Activated naive CD8-positive, alpha-beta T cell treated with anti-CD3 and anti-CD28 coated beads for 36 hours (primary cell): ENCODE measurements around the gene CRMP1. TPM values are rescaled to one million over a fixed set of nuclear protein-coding genes. Genes with fewer than 3 reads are reported as not detected.

Source experiments
- DNase-seq: peaks from one replicate; pipeline ENCODE4 v3.0.0; 2021
- H3K27ac Mint-ChIP-seq: one replicate; pipeline ENCODE4 v1.8.0; 2022; ENCODE audit warnings: mild to moderate bottlenecking, moderate library complexity, mixed read lengths
- H3K27me3 Mint-ChIP-seq: one replicate; pipeline ENCODE4 v1.8.0; 2022; ENCODE audit warnings: mild to moderate bottlenecking, mixed read lengths
- H3K36me3 Mint-ChIP-seq: one replicate; pipeline ENCODE4 v1.8.0; 2021; ENCODE audit warnings: mild to moderate bottlenecking, mixed read lengths
- H3K4me1 Mint-ChIP-seq: one replicate; pipeline ENCODE4 v1.8.0; 2021; ENCODE audit warnings: mixed read lengths
- H3K4me3 Mint-ChIP-seq: one replicate; pipeline ENCODE4 v1.8.0; 2022; ENCODE audit warnings: mild to moderate bottlenecking, moderate library complexity, mixed read lengths
- H3K9me3 Mint-ChIP-seq: one replicate; pipeline ENCODE4 v1.8.0; 2022; ENCODE audit warnings: mixed read lengths
- total RNA-seq, 2 experiments: library from RNA; stranded (reverse); gene quantifications; one replicate each; pipeline ENCODE4 v1.2.3, GENCODE V29; 2021

CRMP1 gene
- total RNA-seq, 2 experiments from 2014 or later: not detected

- Mint-ChIP-seq H3K36me3 (no peaks in the 10 kb centered on the region), H3K27ac (peak overlapping the region; percentile 36), H3K9me3 (no peaks in the 10 kb centered on the region), H3K4me1 (no peaks in the 10 kb centered on the region), H3K27me3 (no peaks in the 10 kb centered on the region), H3K4me3 (no peak overlapping the region)
- no peak for DNase-seq
Observed at GRCh38 chr4:5798946-5799345, 93.9 kb downstream of the CRMP1 start.

GRCh38 chr4:5798462-5798861 is 94.4 kb downstream of the CRMP1 start:
- DNase-seq: no peak
- H3K4me3 Mint-ChIP-seq: no peak overlapping the region

GRCh38 chr4:5797866-5798265 is 95.0 kb downstream of the CRMP1 start:
- H3K27me3 Mint-ChIP-seq: no peaks in the 10 kb centered on the region
- DNase-seq: no peak
- H3K9me3 Mint-ChIP-seq: no peaks in the 10 kb centered on the region
- H3K4me1 Mint-ChIP-seq: no peaks in the 10 kb centered on the region
- no peak overlapping the region for H3K27ac Mint-ChIP-seq
- H3K36me3 Mint-ChIP-seq: no peaks in the 10 kb centered on the region
- H3K4me3 Mint-ChIP-seq: no peak overlapping the region

More at GRCh38 chr4:5798462-5798861, 94.4 kb downstream of the CRMP1 start:
- Mint-ChIP-seq H3K27me3 (no peaks in the 10 kb centered on the region), H3K27ac (no peak overlapping the region), H3K9me3 (no peaks in the 10 kb centered on the region), H3K36me3 (no peaks in the 10 kb centered on the region), H3K4me1 (no peaks in the 10 kb centered on the region)

GRCh38 chr4:5796976-5797375 is 95.9 kb downstream of the CRMP1 start:
- H3K4me3 Mint-ChIP-seq: no peak overlapping the region
- H3K27me3 Mint-ChIP-seq: no peaks in the 10 kb centered on the region
- no peak for DNase-seq
- H3K36me3 Mint-ChIP-seq: no peaks in the 10 kb centered on the region
- no peak overlapping the region for H3K27ac Mint-ChIP-seq
- no peaks in the 10 kb centered on the region for H3K4me1 Mint-ChIP-seq
- H3K9me3 Mint-ChIP-seq: no peaks in the 10 kb centered on the region

- Mint-ChIP-seq H3K36me3 (no peaks in the 10 kb centered on the region), H3K27me3 (no peaks in the 10 kb centered on the region), H3K27ac (no peak overlapping the region), H3K4me1 (no peaks in the 10 kb centered on the region), H3K9me3 (no peaks in the 10 kb centered on the region), H3K4me3 (no peak overlapping the region)
- no peak for DNase-seq
Observed at GRCh38 chr4:5795580-5795979, 97.3 kb downstream of the CRMP1 start.

GRCh38 chr4:5793514-5793913 is 99.4 kb downstream of the CRMP1 start:
- Mint-ChIP-seq H3K9me3 (no peaks in the 10 kb centered on the region), H3K4me3 (no peak overlapping the region), H3K36me3 (no peaks in the 10 kb centered on the region), H3K27ac (no peak overlapping the region), H3K4me1 (no peaks in the 10 kb centered on the region), H3K27me3 (no peaks in the 10 kb centered on the region)
- DNase-seq: no peak

- Mint-ChIP-seq H3K9me3 (no peaks in the 10 kb centered on the region), H3K27ac (no peak overlapping the region), H3K4me3 (no peak overlapping the region), H3K27me3 (no peaks in the 10 kb centered on the region), H3K36me3 (no peaks in the 10 kb centered on the region), H3K4me1 (no peaks in the 10 kb centered on the region)
- DNase-seq: no peak
Observed at GRCh38 chr4:5791654-5792053, 101.2 kb downstream of the CRMP1 start.

GRCh38 chr4:5790546-5790857 is 102.4 kb downstream of the CRMP1 start:
- Mint-ChIP-seq H3K36me3 (no peaks in the 10 kb centered on the region), H3K27me3 (no peaks in the 10 kb centered on the region), H3K4me1 (no peaks in the 10 kb centered on the region), H3K27ac (no peak overlapping the region), H3K4me3 (no peak overlapping the region), H3K9me3 (no peaks in the 10 kb centered on the region)
- DNase-seq: no peak

GRCh38 chr4:5789141-5789540 is 103.7 kb downstream of the CRMP1 start:
- Mint-ChIP-seq H3K27ac (no peak overlapping the region), H3K36me3 (no peaks in the 10 kb centered on the region), H3K9me3 (no peaks in the 10 kb centered on the region), H3K4me1 (no peaks in the 10 kb centered on the region), H3K4me3 (no peak overlapping the region), H3K27me3 (no peaks in the 10 kb centered on the region)
- no peak for DNase-seq

GRCh38 chr4:5788144-5788543 is 104.7 kb downstream of the CRMP1 start:
- Mint-ChIP-seq H3K36me3 (no peaks in the 10 kb centered on the region), H3K27ac (no peak overlapping the region), H3K9me3 (no peaks in the 10 kb centered on the region), H3K4me3 (no peak overlapping the region), H3K4me1 (no peaks in the 10 kb centered on the region), H3K27me3 (no peaks in the 10 kb centered on the region)
- no peak for DNase-seq

- no peak overlapping the region for H3K27ac Mint-ChIP-seq
- no peaks in the 10 kb centered on the region for H3K9me3 Mint-ChIP-seq
- no peaks in the 10 kb centered on the region for H3K27me3 Mint-ChIP-seq
- no peaks in the 10 kb centered on the region for H3K4me1 Mint-ChIP-seq
- H3K36me3 Mint-ChIP-seq: no peaks in the 10 kb centered on the region
- H3K4me3 Mint-ChIP-seq: no peak overlapping the region
- no peak for DNase-seq
Observed at GRCh38 chr4:5787311-5787710, 105.6 kb downstream of the CRMP1 start.

GRCh38 chr4:5785806-5786680 is 106.8 kb downstream of the CRMP1 start:
- Mint-ChIP-seq H3K36me3 (no peaks in the 10 kb centered on the region), H3K9me3 (no peaks in the 10 kb centered on the region), H3K27ac (no peak overlapping the region), H3K4me1 (no peaks in the 10 kb centered on the region), H3K27me3 (no peaks in the 10 kb centered on the region), H3K4me3 (no peak overlapping the region)
- DNase-seq: no peak

GRCh38 chr4:5784960-5785611 is 107.8 kb downstream of the CRMP1 start:
- no peaks in the 10 kb centered on the region for H3K9me3 Mint-ChIP-seq
- no peak overlapping the region for H3K27ac Mint-ChIP-seq
- no peaks in the 10 kb centered on the region for H3K27me3 Mint-ChIP-seq
- no peaks in the 10 kb centered on the region for H3K36me3 Mint-ChIP-seq
- no peak overlapping the region for H3K4me3 Mint-ChIP-seq
- no peaks in the 10 kb centered on the region for H3K4me1 Mint-ChIP-seq
- DNase-seq: no peak

- no peaks in the 10 kb centered on the region for H3K36me3 Mint-ChIP-seq
- no peak overlapping the region for H3K4me3 Mint-ChIP-seq
- no peak for DNase-seq
- no peaks in the 10 kb centered on the region for H3K9me3 Mint-ChIP-seq
- no peaks in the 10 kb centered on the region for H3K4me1 Mint-ChIP-seq
- H3K27ac Mint-ChIP-seq: peak overlapping the region; percentile 7
- no peaks in the 10 kb centered on the region for H3K27me3 Mint-ChIP-seq
Observed at GRCh38 chr4:5784021-5784420, 108.9 kb downstream of the CRMP1 start.

GRCh38 chr4:5783486-5783885 is 109.4 kb downstream of the CRMP1 start:
- Mint-ChIP-seq H3K4me3 (no peak overlapping the region), H3K36me3 (no peaks in the 10 kb centered on the region), H3K9me3 (no peaks in the 10 kb centered on the region), H3K27ac (peak overlapping the region; percentile 7), H3K27me3 (no peaks in the 10 kb centered on the region), H3K4me1 (no peaks in the 10 kb centered on the region)
- no peak for DNase-seq
